PFSK-1 (cell line): ENCODE results near the gene ABTB1.

Experiments
- FOXP2 ChIP-seq: optimal IDR thresholded peaks from 2 replicates; pipeline ENCODE3; 2011; ENCODE audit warnings: borderline replicate concordance, control low read depth, inconsistent platforms; ENCODE audit not compliant: insufficient read depth; ENCODE audit errors: extremely low read length, extremely low read depth
- POLR2AphosphoS5 ChIP-seq: IDR thresholded peaks from 2 replicates; pipeline ENCODE4 v1.6.1; 2012; ENCODE audit warnings: low read depth, mild to moderate bottlenecking, control low read depth, low read length, moderate library complexity
- SIN3A ChIP-seq: IDR thresholded peaks from 2 replicates; pipeline ENCODE4 v1.6.1; 2012; ENCODE audit warnings: mild to moderate bottlenecking, low read length, moderate library complexity, borderline replicate concordance; ENCODE audit not compliant: insufficient read depth
- TAF1 ChIP-seq: IDR thresholded peaks from 2 replicates; pipeline ENCODE4 v1.6.1; 2012; ENCODE audit warnings: low read length, control low read depth, borderline replicate concordance; ENCODE audit not compliant: insufficient read depth
- TF ChIP-seq, protein P1 (sequence below), 2 experiments: IDR thresholded peaks; 2 replicates each; pipeline versions ENCODE4 v1.6.1 to v1.8.0; 2011 to 2012; ENCODE audit warnings: low read depth in 2 of 2, low read length in 2 of 2, control low read depth in 1 of 2, inconsistent platforms in 1 of 2, mild to moderate bottlenecking in 1 of 2, moderate library complexity in 1 of 2; ENCODE audit not compliant: insufficient read depth in 1 of 2

The ABTB1 gene

DNA sequence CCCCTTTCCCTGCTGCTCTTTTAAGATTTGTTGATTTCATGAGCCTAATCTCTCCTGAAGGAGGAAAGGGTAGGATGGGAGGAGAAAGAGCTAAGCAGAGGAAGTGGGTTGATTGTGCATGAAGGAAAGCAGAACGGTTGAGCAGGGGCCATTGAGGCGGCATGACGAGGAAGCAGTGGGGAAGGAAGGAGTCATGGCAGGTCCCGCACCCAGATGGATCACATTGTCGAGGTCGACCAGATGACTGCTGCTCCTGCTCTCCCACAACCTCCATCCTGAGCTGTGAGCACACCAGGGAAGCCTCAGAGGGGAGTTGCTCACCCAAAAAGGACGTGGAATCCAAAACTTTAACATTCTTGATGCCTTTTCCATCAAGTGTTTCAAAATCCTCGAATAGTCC, 42.8 kb downstream of the ABTB1 start:
- TF ChIP-seq TAF1 = no peak
- TF ChIP-seq, protein P1, sequence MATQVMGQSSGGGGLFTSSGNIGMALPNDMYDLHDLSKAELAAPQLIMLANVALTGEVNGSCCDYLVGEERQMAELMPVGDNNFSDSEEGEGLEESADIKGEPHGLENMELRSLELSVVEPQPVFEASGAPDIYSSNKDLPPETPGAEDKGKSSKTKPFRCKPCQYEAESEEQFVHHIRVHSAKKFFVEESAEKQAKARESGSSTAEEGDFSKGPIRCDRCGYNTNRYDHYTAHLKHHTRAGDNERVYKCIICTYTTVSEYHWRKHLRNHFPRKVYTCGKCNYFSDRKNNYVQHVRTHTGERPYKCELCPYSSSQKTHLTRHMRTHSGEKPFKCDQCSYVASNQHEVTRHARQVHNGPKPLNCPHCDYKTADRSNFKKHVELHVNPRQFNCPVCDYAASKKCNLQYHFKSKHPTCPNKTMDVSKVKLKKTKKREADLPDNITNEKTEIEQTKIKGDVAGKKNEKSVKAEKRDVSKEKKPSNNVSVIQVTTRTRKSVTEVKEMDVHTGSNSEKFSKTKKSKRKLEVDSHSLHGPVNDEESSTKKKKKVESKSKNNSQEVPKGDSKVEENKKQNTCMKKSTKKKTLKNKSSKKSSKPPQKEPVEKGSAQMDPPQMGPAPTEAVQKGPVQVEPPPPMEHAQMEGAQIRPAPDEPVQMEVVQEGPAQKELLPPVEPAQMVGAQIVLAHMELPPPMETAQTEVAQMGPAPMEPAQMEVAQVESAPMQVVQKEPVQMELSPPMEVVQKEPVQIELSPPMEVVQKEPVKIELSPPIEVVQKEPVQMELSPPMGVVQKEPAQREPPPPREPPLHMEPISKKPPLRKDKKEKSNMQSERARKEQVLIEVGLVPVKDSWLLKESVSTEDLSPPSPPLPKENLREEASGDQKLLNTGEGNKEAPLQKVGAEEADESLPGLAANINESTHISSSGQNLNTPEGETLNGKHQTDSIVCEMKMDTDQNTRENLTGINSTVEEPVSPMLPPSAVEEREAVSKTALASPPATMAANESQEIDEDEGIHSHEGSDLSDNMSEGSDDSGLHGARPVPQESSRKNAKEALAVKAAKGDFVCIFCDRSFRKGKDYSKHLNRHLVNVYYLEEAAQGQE (IDR thresholded peaks at IDR 0.05; ENCODE audit: insufficient read depth in 1 of 2, low read depth in 2 of 2, low read length in 2 of 2) = no peak
- TF ChIP-seq FOXP2 = no peak
- TF ChIP-seq SIN3A = no peak
- TF ChIP-seq POLR2AphosphoS5 = no peak

GRCh38 chr3:127716384-127716783, 43.6 kb downstream of the ABTB1 start:
- no peak for TF ChIP-seq SIN3A
- TF ChIP-seq, protein P1 (IDR thresholded peaks at IDR 0.05; ENCODE audit: insufficient read depth in 1 of 2, low read depth in 2 of 2, low read length in 2 of 2) = no peak
- TF ChIP-seq TAF1 = no peak

GRCh38 chr3:127717357-127718244, 44.8 kb downstream of the ABTB1 start:
- TF ChIP-seq POLR2AphosphoS5 (no peak), TAF1 (no peak), SIN3A (no peak), FOXP2 (no peak)
- TF ChIP-seq, protein P1 (IDR thresholded peaks at IDR 0.05; ENCODE audit: insufficient read depth in 1 of 2, low read depth in 2 of 2, low read length in 2 of 2) = no peak

DNA sequence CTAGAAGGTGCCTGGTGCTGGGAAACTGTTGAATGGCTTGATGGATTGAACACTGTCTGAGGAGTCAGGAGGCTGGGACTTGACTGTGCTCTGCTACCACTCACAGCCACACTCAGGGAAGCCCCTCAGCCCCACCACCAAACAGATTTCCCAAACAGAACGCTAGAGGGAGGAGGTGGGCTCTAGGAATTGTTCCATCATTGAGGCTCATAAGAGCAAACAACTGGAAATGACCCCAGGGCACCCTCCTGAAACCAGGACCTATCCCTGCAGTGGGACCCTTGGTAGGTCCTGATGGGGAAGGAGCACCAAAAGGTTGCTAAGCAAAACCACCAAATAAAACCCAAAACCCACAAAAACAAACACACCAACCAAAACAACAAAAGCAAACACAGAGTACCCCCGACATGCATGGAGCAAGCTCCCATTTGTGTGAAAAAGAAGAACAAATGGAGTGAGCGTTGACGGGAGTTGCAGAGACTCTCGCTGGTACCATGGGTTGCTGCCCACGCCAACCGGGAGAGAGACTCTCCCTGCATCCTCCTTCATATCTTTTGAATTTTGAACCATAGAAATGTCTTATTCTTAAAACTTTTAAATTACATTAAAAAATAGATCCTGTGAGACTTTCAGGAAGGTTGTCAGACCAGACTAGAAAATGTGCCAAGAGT, 45.6 kb downstream of the ABTB1 start:
- TF ChIP-seq SIN3A (no peak), POLR2AphosphoS5 (no peak), FOXP2 (no peak), TAF1 (no peak)
- TF ChIP-seq, protein P1 (IDR thresholded peaks at IDR 0.05; ENCODE audit: insufficient read depth in 1 of 2, low read depth in 2 of 2, low read length in 2 of 2) = no peak

- no peak for TF ChIP-seq FOXP2
- TF ChIP-seq TAF1 = no peak
- no peak for TF ChIP-seq SIN3A
- no peak for TF ChIP-seq POLR2AphosphoS5
- TF ChIP-seq, protein P1 (IDR thresholded peaks at IDR 0.05; ENCODE audit: insufficient read depth in 1 of 2, low read depth in 2 of 2, low read length in 2 of 2) = no peak
Observed at GRCh38 chr3:127718916-127719290, 46.2 kb downstream of the ABTB1 start.
